ENCODE data around the gene ARPC5. TPM values are rescaled to one million over a fixed set of nuclear protein-coding genes. Genes with fewer than 3 reads are reported as not detected.

The ARPC5 gene
- total and polyA plus RNA-seq, 9 of the 15 experiments (the other 6 are each of a cell fraction or from before 2014, with no cell fraction given) = 71.8 to 150 (median 91.6) TPM

- TF ChIP-seq TARDBP (IDR thresholded peaks at IDR 0.05) (no peak), FOXJ2 (tag; IDR thresholded peaks at IDR 0.05) (no peak), ZNF121 (CRISPR knock-in tag; conservative IDR thresholded peaks at IDR 0.05) (no peak), SREBF1 (IDR thresholded peaks at IDR 0.05; ENCODE audit: borderline replicate concordance, low read depth, low read length) (no peak), AFF1 (IDR thresholded peaks at IDR 0.05; ENCODE audit: low read depth in 1 of 2, partially characterized antibody in 2 of 2) (no peak), DIDO1 (tag; IDR thresholded peaks at IDR 0.05; ENCODE audit: low read depth) (no peak), MTA3 (IDR thresholded peaks at IDR 0.05; ENCODE audit: borderline replicate concordance) (no peak), MLX (CRISPR knock-in tag; conservative IDR thresholded peaks at IDR 0.05) (no peak), ZNF584 (CRISPR knock-in tag; IDR thresholded peaks at IDR 0.05; ENCODE audit: low read depth) (no peak), ATF1 (CRISPR knock-in tag; IDR thresholded peaks at IDR 0.05) (no peak), ATF1 (tag; IDR thresholded peaks at IDR 0.05) (no peak), SIRT6 (IDR thresholded peaks at IDR 0.05; ENCODE audit: low read depth, low read length) (no peak), ELK3 (CRISPR knock-in tag; IDR thresholded peaks at IDR 0.05) (no peak), VEZF1 (CRISPR knock-in tag; IDR thresholded peaks at IDR 0.05) (no peak), RB1 (IDR thresholded peaks at IDR 0.05; ENCODE audit: low read depth) (no peak), STAT5A (IDR thresholded peaks at IDR 0.05; ENCODE audit: borderline replicate concordance, low read length) (no peak), KAT2B (IDR thresholded peaks at IDR 0.05; ENCODE audit: low read depth, low read length) (no peak), ARID3B (CRISPR knock-in tag; IDR thresholded peaks at IDR 0.05; ENCODE audit: borderline replicate concordance) (no peak), ZBTB2 (IDR thresholded peaks at IDR 0.05) (no peak), IFI16 (CRISPR knock-in tag; IDR thresholded peaks at IDR 0.05) (no peak)
These were observed 35.4 kb downstream of the ARPC5 start (continued) for GRCh38 chr1:183600136-183600535.

Measured in K562 (cell line).